AG09319 (cell line): ENCODE data around the gene LBX2.

Experiments
- DNase-seq: peaks from one replicate; pipeline ENCODE4 v3.0.0-alpha.2; 2010; ENCODE audit warnings: low read depth; ENCODE audit errors: extremely low read depth
- TF ChIP-seq, protein P1 (sequence below): IDR thresholded peaks from 2 replicates; pipeline ENCODE4 v1.5.1; 2011; ENCODE audit warnings: low read depth, mild to moderate bottlenecking, inconsistent platforms, low read length, moderate library complexity

The LBX2 gene

DNA sequence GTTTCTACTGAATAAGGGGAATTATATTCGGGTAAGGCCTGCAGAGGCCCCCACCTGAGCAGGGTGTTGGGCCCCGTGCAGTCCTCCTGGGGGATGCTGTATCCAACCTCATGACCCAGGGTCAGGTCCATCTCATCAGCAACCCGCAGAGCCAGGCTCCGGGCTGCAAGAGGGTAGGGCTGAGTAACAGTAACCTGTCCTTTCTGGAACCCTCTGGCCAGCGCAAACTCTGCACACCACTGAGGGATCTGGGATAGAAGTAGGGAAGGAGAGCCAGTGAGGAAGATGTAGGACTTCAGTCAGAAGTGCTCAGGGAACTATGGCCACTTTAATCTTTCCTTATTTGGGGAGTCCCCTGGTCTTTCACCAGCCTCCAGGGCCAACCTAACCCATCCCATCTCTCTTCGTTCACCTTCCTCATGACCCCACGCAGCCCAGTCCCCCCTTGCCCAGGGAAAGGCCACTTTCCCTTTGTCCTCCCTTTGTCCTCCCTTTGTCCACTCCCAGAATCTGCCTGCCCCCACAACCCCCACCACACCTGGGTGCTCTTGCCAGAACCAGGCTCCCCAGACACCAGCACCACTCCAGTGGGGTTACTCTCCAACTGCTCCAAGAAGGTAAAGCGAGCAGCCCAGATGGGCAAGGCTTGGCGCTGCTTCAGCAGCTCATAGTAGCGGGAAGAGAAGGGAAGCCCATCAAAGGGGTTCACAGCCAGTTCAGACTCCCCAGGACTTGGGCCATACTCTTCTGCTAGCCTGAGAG lies 25.7 kb upstream of the LBX2 start:
- no peak for DNase-seq
- TF ChIP-seq, protein P1, sequence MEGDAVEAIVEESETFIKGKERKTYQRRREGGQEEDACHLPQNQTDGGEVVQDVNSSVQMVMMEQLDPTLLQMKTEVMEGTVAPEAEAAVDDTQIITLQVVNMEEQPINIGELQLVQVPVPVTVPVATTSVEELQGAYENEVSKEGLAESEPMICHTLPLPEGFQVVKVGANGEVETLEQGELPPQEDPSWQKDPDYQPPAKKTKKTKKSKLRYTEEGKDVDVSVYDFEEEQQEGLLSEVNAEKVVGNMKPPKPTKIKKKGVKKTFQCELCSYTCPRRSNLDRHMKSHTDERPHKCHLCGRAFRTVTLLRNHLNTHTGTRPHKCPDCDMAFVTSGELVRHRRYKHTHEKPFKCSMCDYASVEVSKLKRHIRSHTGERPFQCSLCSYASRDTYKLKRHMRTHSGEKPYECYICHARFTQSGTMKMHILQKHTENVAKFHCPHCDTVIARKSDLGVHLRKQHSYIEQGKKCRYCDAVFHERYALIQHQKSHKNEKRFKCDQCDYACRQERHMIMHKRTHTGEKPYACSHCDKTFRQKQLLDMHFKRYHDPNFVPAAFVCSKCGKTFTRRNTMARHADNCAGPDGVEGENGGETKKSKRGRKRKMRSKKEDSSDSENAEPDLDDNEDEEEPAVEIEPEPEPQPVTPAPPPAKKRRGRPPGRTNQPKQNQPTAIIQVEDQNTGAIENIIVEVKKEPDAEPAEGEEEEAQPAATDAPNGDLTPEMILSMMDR, result no peak

DNA sequence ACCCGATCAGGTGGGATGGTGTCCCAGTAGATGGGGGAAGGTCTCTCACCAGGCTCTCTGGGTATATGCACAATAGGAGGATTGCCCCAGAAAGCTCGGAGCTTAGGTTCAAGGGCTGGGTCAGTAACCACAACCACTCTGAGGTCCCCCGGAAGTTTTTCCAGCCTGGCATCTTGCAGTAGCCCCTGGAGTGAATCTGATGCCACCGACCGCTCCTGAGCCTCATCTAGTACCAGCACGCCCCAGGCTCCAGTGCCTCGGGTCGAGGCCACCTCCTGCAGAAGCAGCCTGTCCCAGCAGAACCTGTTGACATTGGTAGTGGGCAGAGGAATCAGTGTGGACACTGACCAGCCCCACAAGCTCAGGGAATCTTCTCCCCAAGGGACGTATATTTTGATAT lies 24.6 kb upstream of the LBX2 start:
- TF ChIP-seq, protein P1, result no peak
- no peak for DNase-seq

DNA sequence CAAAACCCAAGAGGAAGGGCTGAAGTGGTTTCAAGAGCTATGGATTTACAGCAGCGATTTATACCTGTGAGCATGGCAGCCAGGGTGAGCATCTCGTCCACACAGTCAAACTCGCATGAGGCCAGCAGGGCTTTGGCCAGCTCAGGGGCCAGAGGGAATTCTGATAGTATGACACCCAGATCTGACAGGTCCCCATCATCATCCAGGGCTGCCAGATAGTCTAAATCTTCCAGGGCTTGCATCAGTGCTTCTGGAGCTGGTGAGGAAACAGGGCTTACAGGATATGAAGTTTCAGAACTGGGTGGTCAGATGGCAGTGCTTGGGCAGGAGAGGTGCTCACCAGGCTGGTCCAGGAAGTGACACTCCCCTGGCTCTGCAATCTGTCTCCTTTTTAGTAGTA lies 23.1 kb upstream of the LBX2 start:
- DNase-seq, result no peak
- TF ChIP-seq, protein P1, result no peak

DNA sequence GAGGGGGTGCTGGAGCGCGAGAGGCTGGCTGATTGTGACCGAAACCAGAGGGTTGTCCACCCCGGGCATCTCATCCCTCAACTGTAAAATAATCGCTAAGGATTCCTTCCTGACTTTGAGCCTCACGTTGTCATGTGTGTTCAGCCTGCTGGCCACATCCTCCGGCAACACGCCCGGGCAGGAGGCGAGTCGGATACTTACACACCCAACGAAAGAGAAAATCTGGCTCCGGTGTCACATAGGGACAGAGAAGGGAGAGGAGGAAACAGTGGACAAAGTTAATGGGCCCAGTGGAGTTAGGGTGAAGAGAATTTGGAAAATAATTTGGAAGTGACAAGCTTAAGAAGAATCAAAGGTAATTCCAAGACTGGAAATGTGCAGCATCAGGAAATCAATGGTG lies 17.2 kb upstream of the LBX2 start:
- DNase-seq, result no peak
- TF ChIP-seq, protein P1, result no peak

DNA sequence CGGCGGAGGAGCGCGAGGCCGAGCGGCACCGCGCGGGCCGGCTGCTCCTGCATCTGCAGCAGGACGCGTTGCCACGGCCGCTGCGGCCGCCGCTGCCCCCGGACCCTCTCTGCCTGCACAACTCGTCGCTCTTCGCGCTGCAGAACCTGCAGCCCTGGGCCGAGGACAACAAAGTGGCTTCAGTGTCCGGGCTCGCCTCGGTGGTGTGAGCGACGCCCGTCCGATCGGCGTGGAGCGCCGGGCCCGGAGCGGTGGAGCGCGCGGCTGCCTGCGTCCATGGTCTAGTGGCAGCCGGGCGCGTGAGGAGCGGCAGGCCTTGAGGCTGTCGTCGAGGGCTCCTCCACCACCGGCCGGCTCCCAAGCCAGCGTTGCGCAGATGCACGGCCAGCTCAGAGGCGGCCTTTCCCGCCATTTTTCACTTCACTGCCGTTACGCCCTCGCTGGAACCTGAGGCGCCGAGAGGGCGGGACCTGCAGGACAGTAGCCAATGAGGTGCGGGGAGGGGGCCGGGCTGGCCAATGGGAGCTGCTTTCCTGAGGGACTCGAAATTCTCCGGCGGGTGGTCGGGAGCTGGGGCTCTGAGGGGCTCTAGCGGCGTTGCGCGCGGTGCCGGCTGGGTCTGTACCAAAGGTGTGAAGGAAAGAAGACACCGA lies 16.7 kb upstream of the LBX2 start:
- no peak for DNase-seq
- TF ChIP-seq, protein P1, result no peak

DNA sequence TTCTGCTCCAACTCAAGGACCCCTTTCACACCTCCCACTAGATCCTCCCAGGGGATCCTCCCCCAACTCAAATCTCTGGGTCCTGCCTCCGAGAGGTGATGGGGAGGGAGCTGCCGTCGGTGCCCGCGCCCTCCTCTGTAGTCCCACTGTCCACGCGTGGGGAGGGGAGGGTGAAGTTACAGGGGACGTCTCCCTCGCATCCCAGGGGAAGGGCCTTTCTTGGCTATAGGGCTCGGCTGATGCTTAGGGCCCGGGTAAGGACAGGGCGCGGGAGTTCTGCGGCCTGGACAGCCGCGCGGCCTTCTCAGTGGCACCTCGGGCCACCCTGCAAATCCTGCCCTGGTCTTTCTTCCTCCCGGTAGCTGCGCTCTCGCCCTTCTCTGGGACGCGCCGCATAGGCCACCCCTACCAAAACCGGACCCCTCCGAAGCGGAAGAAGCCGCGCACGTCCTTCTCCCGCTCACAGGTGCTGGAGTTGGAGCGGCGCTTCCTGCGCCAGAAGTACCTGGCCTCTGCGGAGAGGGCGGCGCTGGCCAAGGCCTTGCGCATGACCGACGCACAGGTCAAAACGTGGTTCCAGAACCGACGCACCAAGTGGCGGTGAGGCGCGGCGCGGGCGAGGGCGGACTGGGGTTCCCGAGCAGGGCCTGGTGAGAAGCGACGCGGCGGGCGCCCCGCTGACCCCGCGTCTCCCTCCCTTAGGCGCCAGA lies 16.0 kb upstream of the LBX2 start:
- TF ChIP-seq, protein P1, result no peak
- DNase-seq, result no peak
